ENCODE results near the gene DAZL.

The DAZL gene

GRCh38 chr3:16550676-16551341, 54.4 kb downstream of the DAZL start:
- peak; percentile 84 for TF ChIP-seq CTCF (IDR thresholded peaks at IDR 0.05; ENCODE audit: insufficient read depth, low read length, missing control alignments)
- DNase-seq (ENCODE audit: low read depth, low spot score): peak; percentile 57
- no peak overlapping the region; the same call in 1 of the 2 replicates for H3K4me3 ChIP-seq (ENCODE audit: low read depth, low read length)
- POLR2A ChIA-PET: no interaction called here
- CTCF ChIA-PET: interaction anchor here (0.6 to 5.2 kb wide), 38 partner anchors 9 to 754 kb away, joined by 3 to 180 read pairs (median 4); partner anchors contain the start of genes DPH3 and OXNAD1

- POLR2A ChIA-PET: no interaction called here
- no peak for DNase-seq (ENCODE audit: low read depth, low spot score)
- CTCF ChIA-PET: interaction anchor here (0.6 to 5.2 kb wide), 28 partner anchors 9 to 603 kb away, joined by 3 to 180 read pairs (median 4); partner anchors contain the start of genes DPH3 and OXNAD1
- no peak overlapping the region for H3K4me3 ChIP-seq (ENCODE audit: low read depth, low read length)
- TF ChIP-seq CTCF (IDR thresholded peaks at IDR 0.05; ENCODE audit: insufficient read depth, low read length, missing control alignments): no peak
These were observed 54.9 kb downstream of the DAZL start for GRCh38 chr3:16550305-16550675.

- no peak overlapping the region for H3K4me3 ChIP-seq (ENCODE audit: low read depth, low read length)
- ChIA-PET CTCF (interaction anchor here (1.9 to 5.2 kb wide), 5 partner anchors 32 to 284 kb away, joined by 8 to 180 read pairs (median 13); partner anchors contain the start of genes DPH3 and OXNAD1), POLR2A (no interaction called here)
- DNase-seq (ENCODE audit: low read depth, low spot score): no peak
- no peak for TF ChIP-seq CTCF (IDR thresholded peaks at IDR 0.05; ENCODE audit: insufficient read depth, low read length, missing control alignments)
These were observed 56.5 kb downstream of the DAZL start for GRCh38 chr3:16548721-16549120.

GRCh38 chr3:16547561-16548357, 57.5 kb downstream of the DAZL start:
- no peak for TF ChIP-seq CTCF (IDR thresholded peaks at IDR 0.05; ENCODE audit: insufficient read depth, low read length, missing control alignments)
- no peak for DNase-seq (ENCODE audit: low read depth, low spot score)
- ChIA-PET POLR2A (no interaction called here), CTCF (interaction anchor here (1.2 to 2.5 kb wide), 5 partner anchors 9 to 283 kb away, joined by 3 to 8 read pairs (median 8); partner anchors contain the start of genes DPH3 and OXNAD1)
- no peak overlapping the region for H3K4me3 ChIP-seq (ENCODE audit: low read depth, low read length)

GRCh38 chr3:16546186-16547010, 58.8 kb downstream of the DAZL start:
- DNase-seq (ENCODE audit: low read depth, low spot score): no peak
- no peak for TF ChIP-seq CTCF (IDR thresholded peaks at IDR 0.05; ENCODE audit: insufficient read depth, low read length, missing control alignments)
- H3K4me3 ChIP-seq (ENCODE audit: low read depth, low read length): no peak overlapping the region
- ChIA-PET CTCF (interaction anchor here (0.6 to 2.5 kb wide), 10 partner anchors 8 to 281 kb away, joined by 3 to 12 read pairs (median 6); partner anchors contain the start of genes DPH3 and OXNAD1), POLR2A (no interaction called here)
